ENCODE measurements around the gene PLAAT1.

- TF ChIP-seq, protein P1, sequence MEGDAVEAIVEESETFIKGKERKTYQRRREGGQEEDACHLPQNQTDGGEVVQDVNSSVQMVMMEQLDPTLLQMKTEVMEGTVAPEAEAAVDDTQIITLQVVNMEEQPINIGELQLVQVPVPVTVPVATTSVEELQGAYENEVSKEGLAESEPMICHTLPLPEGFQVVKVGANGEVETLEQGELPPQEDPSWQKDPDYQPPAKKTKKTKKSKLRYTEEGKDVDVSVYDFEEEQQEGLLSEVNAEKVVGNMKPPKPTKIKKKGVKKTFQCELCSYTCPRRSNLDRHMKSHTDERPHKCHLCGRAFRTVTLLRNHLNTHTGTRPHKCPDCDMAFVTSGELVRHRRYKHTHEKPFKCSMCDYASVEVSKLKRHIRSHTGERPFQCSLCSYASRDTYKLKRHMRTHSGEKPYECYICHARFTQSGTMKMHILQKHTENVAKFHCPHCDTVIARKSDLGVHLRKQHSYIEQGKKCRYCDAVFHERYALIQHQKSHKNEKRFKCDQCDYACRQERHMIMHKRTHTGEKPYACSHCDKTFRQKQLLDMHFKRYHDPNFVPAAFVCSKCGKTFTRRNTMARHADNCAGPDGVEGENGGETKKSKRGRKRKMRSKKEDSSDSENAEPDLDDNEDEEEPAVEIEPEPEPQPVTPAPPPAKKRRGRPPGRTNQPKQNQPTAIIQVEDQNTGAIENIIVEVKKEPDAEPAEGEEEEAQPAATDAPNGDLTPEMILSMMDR (IDR thresholded peaks at IDR 0.05; ENCODE audit: insufficient read depth, low read length, poor library complexity, severe bottlenecking), result no peak
- TF ChIP-seq EZH2phosphoT487 (conservative IDR thresholded peaks at IDR 0.05; ENCODE audit: low read length), result no peak
Measured at GRCh38 chr3:193207290-193208273, 33.4 kb upstream of the PLAAT1 start.
